Measurements from ENCODE around the gene WWP2. TPM values are rescaled to one million over a fixed set of nuclear protein-coding genes. Genes with fewer than 3 reads are reported as not detected.

The WWP2 gene
- total and polyA plus RNA-seq, 4 donors: 26.1 to 86.6 (median 43.4) TPM

- no peak overlapping the region for H3K9ac ChIP-seq (ENCODE audit: insufficient read depth in 1 of 2, low read length in 2 of 2)
- H3K36me3 ChIP-seq (ENCODE audit: control insufficient read depth in 4 of 4, insufficient read depth in 4 of 4, low read length in 4 of 4): peaks cover 0 to 12% (median 0%) of the 10 kb centered on the region in 4 donors
- peak overlapping the region in 1 of 2 donors; percentile 39 for H3K27ac ChIP-seq (ENCODE audit: low read depth in 1 of 2, low read length in 1 of 2)
- TF ChIP-seq CTCF (IDR thresholded peaks at IDR 0.05; ENCODE audit: control extremely low read depth, extremely low read depth): no peak
- no peaks in the 10 kb centered on the region for H3K9me3 ChIP-seq (ENCODE audit: control insufficient read depth in 4 of 4, insufficient read depth in 3 of 4, low read length in 3 of 4)
- no peak overlapping the region for H3K4me3 ChIP-seq
- WGBS, 2 donors: 72 to 100% methylated on average over 1 of the region's 1 CpG
- DNase-seq (no peak), ATAC-seq (ENCODE audit: insufficient read depth, low FRiP score) (no peak)
- H3K27me3 ChIP-seq (ENCODE audit: control insufficient read depth in 3 of 3, insufficient read depth in 3 of 3, low read length in 2 of 3): no peaks in the 10 kb centered on the region
- peaks cover 0 to 8% (median 0%) of the 10 kb centered on the region in 5 donors for H3K4me1 ChIP-seq (ENCODE audit: control insufficient read depth in 5 of 5, insufficient read depth in 5 of 5, low read length in 5 of 5)
These were observed 155.2 kb downstream of the WWP2 start for GRCh38 chr16:69917311-69917710.

GRCh38 chr16:69917739-69918138 is 155.6 kb downstream of the WWP2 start:
- DNase-seq (peak; percentile 50 to 64 (median 54)), ATAC-seq (ENCODE audit: insufficient read depth, low FRiP score) (no peak)
- Histone ChIP-seq H3K9me3 (ENCODE audit: control insufficient read depth in 4 of 4, insufficient read depth in 3 of 4, low read length in 3 of 4) (no peaks in the 10 kb centered on the region), H3K27me3 (ENCODE audit: control insufficient read depth in 3 of 3, insufficient read depth in 3 of 3, low read length in 2 of 3) (no peaks in the 10 kb centered on the region), H3K4me1 (ENCODE audit: control insufficient read depth in 5 of 5, insufficient read depth in 5 of 5, low read length in 5 of 5) (peaks cover 0 to 8% (median 0%) of the 10 kb centered on the region in 5 donors), H3K9ac (ENCODE audit: insufficient read depth in 1 of 2, low read length in 2 of 2) (no peak overlapping the region), H3K36me3 (ENCODE audit: control insufficient read depth in 4 of 4, insufficient read depth in 4 of 4, low read length in 4 of 4) (peaks cover 0 to 10% (median 0%) of the 10 kb centered on the region in 4 donors), H3K4me3 (no peak overlapping the region), H3K27ac (ENCODE audit: low read depth in 1 of 2, low read length in 1 of 2) (peak overlapping the region in 1 of 2 donors; percentile 39)
- TF ChIP-seq CTCF (IDR thresholded peaks at IDR 0.05; ENCODE audit: control extremely low read depth, extremely low read depth): no peak
- 65 to 84% methylated on average over 20 of the region's 20 CpGs for WGBS, 2 donors

- Histone ChIP-seq H3K9me3 (ENCODE audit: control insufficient read depth in 4 of 4, insufficient read depth in 3 of 4, low read length in 3 of 4) (no peaks in the 10 kb centered on the region), H3K27ac (ENCODE audit: low read depth in 1 of 2, low read length in 1 of 2) (no peak overlapping the region), H3K4me1 (ENCODE audit: control insufficient read depth in 5 of 5, insufficient read depth in 5 of 5, low read length in 5 of 5) (peaks cover 0 to 8% (median 0%) of the 10 kb centered on the region in 5 donors), H3K4me3 (no peak overlapping the region), H3K36me3 (ENCODE audit: control insufficient read depth in 4 of 4, insufficient read depth in 4 of 4, low read length in 4 of 4) (peaks cover 0 to 10% (median 0%) of the 10 kb centered on the region in 4 donors), H3K9ac (ENCODE audit: insufficient read depth in 1 of 2, low read length in 2 of 2) (no peak overlapping the region), H3K27me3 (ENCODE audit: control insufficient read depth in 3 of 3, insufficient read depth in 3 of 3, low read length in 2 of 3) (no peaks in the 10 kb centered on the region)
- 95 to 100% methylated on average over 1 of the region's 1 CpG for WGBS, 2 donors
- DNase-seq (no peak), ATAC-seq (ENCODE audit: insufficient read depth, low FRiP score) (no peak)
- no peak for TF ChIP-seq CTCF (IDR thresholded peaks at IDR 0.05; ENCODE audit: control extremely low read depth, extremely low read depth)
These were observed 156.1 kb downstream of the WWP2 start for GRCh38 chr16:69918241-69918640.

- 88 to 89% methylated on average over 2 of the region's 2 CpGs for WGBS, 2 donors
These were observed 159.0 kb downstream of the WWP2 start for GRCh38 chr16:69921127-69921526.

More at GRCh38 chr16:69921127-69921526, 159.0 kb downstream of the WWP2 start:
- H3K9ac ChIP-seq (ENCODE audit: insufficient read depth in 1 of 2, low read length in 2 of 2): no peak overlapping the region
- no peak overlapping the region for H3K4me3 ChIP-seq
- peaks cover 0 to 21% (median 3%) of the 10 kb centered on the region in 5 donors for H3K4me1 ChIP-seq (ENCODE audit: control insufficient read depth in 5 of 5, insufficient read depth in 5 of 5, low read length in 5 of 5)
- no peaks in the 10 kb centered on the region for H3K27me3 ChIP-seq (ENCODE audit: control insufficient read depth in 3 of 3, insufficient read depth in 3 of 3, low read length in 2 of 3)
- H3K9me3 ChIP-seq (ENCODE audit: control insufficient read depth in 4 of 4, insufficient read depth in 3 of 4, low read length in 3 of 4): no peaks in the 10 kb centered on the region
- DNase-seq (peak in 1 of 3 donors; percentile 24), ATAC-seq (ENCODE audit: insufficient read depth, low FRiP score) (no peak)
- TF ChIP-seq CTCF (IDR thresholded peaks at IDR 0.05; ENCODE audit: control extremely low read depth, extremely low read depth): no peak
- no peak overlapping the region for H3K27ac ChIP-seq (ENCODE audit: low read depth in 1 of 2, low read length in 1 of 2)
- peaks cover 0 to 7% (median 0%) of the 10 kb centered on the region in 4 donors for H3K36me3 ChIP-seq (ENCODE audit: control insufficient read depth in 4 of 4, insufficient read depth in 4 of 4, low read length in 4 of 4)
